Measurements from ENCODE around the gene ADPGK. TPM values are rescaled to one million over a fixed set of nuclear protein-coding genes. Genes with fewer than 3 reads are reported as not detected.
"Not testable (repeated sequence)": the region's sequence is repeated elsewhere in the genome, so short reads cannot be mapped to it uniquely, and the experiment has no call there.

The ADPGK gene
- total RNA-seq, 1 donor from 2014 or later, result 24.8 TPM

DNA sequence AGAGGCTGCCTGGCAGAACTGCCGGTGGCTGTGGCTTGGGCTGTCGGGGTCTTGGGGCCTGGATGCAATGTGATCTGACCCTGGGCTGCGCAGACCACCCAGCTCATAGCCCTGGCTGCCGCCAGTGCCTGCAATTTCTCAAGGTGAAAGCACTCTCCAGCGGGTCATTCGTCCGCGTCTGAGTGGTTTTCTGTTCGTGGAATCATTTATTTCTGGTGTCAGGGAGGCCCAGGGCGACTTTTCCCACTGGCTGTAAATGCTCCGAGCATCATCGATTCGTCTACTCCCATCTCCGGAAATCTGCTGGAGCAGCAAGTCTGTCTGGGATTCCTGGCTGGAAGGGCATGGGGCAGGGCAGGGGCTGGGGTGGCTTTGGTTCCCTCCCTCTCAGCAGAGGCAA lies 40.6 kb upstream of the ADPGK start:
- peaks cover 0 to 2% of the 10 kb centered on the region in 2 donors for H3K4me1 ChIP-seq
- no peaks in the 10 kb centered on the region for H3K9me3 ChIP-seq
- no peak overlapping the region for H3K27ac ChIP-seq
- DNase-seq (ENCODE audit: low spot score in 2 of 2), result no peak
- TF ChIP-seq, protein P1, sequence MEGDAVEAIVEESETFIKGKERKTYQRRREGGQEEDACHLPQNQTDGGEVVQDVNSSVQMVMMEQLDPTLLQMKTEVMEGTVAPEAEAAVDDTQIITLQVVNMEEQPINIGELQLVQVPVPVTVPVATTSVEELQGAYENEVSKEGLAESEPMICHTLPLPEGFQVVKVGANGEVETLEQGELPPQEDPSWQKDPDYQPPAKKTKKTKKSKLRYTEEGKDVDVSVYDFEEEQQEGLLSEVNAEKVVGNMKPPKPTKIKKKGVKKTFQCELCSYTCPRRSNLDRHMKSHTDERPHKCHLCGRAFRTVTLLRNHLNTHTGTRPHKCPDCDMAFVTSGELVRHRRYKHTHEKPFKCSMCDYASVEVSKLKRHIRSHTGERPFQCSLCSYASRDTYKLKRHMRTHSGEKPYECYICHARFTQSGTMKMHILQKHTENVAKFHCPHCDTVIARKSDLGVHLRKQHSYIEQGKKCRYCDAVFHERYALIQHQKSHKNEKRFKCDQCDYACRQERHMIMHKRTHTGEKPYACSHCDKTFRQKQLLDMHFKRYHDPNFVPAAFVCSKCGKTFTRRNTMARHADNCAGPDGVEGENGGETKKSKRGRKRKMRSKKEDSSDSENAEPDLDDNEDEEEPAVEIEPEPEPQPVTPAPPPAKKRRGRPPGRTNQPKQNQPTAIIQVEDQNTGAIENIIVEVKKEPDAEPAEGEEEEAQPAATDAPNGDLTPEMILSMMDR (IDR thresholded peaks at IDR 0.05), result no peak
- H3K36me3 ChIP-seq, result no peaks in the 10 kb centered on the region
- H3K27me3 ChIP-seq, result no peaks in the 10 kb centered on the region
- intact Hi-C loops (cut with DNase I), result no loop called here
- H3K4me3 ChIP-seq, result no peak overlapping the region

DNA sequence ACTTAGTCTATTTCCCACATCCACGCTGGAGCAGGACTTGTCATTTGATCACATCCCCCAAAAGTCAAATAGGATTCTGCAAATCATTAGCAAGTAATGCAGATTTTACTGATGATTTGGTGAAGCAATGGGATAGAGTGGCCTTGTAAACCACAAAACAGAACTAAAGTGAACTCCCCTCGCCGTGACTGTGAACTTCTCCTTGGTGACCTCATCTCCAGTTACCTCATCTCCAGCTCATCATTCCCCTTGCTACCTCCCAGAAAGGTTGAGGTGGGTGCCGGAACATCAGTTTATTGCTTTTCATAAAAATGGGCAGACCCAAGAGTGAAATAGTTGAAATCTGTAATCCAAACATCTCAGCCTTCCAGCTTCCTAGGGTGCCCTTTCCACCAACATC lies 36.7 kb upstream of the ADPGK start:
- no peaks in the 10 kb centered on the region for H3K27me3 ChIP-seq
- H3K9me3 ChIP-seq, result no peaks in the 10 kb centered on the region
- no peaks in the 10 kb centered on the region for H3K36me3 ChIP-seq
- H3K27ac ChIP-seq, result no peak overlapping the region
- TF ChIP-seq, protein P1 (IDR thresholded peaks at IDR 0.05), result no peak
- H3K4me1 ChIP-seq, result no peaks in the 10 kb centered on the region
- intact Hi-C loops (cut with DNase I), result no loop called here
- H3K4me3 ChIP-seq, result no peak overlapping the region
- DNase-seq (ENCODE audit: low spot score in 2 of 2), result no peak

DNA sequence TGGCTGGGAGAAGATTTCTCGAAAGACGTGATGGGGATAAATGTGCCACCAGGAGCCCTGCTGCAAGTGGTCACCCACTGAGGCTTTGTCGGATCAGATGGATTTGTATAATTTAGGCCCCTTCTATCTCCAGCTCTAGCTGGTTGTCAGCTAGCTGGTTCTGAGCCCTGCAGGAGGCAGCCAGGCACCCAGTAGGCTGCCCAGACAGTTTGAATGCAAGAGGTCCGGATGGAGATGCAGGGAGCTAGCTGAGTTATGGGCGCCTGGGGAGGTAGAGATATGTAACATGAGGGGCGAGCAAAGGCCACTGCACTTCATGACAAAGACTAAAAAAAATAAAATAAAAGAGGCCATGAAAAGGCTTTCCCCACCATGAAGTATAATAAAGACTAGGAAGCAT lies 35.1 kb upstream of the ADPGK start:
- no peak for DNase-seq (ENCODE audit: low spot score in 2 of 2)
- no peaks in the 10 kb centered on the region for H3K4me1 ChIP-seq
- H3K36me3 ChIP-seq, result no peaks in the 10 kb centered on the region
- H3K4me3 ChIP-seq, result no peak overlapping the region
- H3K27me3 ChIP-seq, result no peaks in the 10 kb centered on the region
- TF ChIP-seq, protein P1 (IDR thresholded peaks at IDR 0.05), result no peak
- no peak overlapping the region for H3K27ac ChIP-seq
- no peaks in the 10 kb centered on the region for H3K9me3 ChIP-seq
- intact Hi-C loops (cut with DNase I), result no loop called here

DNA sequence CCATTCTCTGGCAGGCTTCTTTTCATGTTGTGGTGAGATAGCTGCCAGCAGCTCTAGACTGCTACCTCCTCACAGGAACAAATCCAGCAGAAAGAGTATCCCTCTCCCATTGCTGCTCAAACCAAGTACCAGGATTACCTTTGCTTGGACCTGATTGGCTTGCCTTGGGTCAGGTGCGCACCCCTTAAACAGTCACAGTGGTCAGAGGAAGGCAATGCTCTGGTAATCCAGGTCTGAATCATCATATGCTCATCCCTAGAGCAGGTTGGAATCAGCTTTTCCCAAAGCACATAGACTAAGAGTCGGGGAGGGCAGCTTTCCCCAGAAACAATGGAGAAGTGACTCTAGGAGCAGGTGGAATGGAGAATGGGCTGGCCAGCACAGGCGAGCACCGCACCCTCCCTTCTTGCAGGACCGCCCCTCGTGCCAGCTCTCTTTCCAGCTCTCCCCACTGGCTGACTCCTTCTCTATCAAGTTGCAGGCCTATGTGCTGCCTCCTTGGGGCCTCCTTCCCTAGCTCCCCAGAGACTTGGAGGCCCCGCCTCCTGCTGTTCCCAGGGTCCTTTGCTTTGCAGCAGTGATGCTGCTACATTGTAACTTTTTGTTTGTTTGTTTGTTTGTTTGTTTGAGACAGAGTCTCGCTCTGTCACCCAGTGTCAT lies 29.9 kb upstream of the ADPGK start:
- DNase-seq (ENCODE audit: low spot score in 2 of 2), result no peak
- H3K4me3 ChIP-seq, result no peak overlapping the region
- H3K4me1 ChIP-seq, result no peaks in the 10 kb centered on the region
- no peaks in the 10 kb centered on the region for H3K9me3 ChIP-seq
- TF ChIP-seq, protein P1 (IDR thresholded peaks at IDR 0.05), result no peak
- no peaks in the 10 kb centered on the region for H3K36me3 ChIP-seq
- intact Hi-C loops (cut with DNase I), result no loop called here
- H3K27ac ChIP-seq, result no peak overlapping the region
- H3K27me3 ChIP-seq, result no peaks in the 10 kb centered on the region

DNA sequence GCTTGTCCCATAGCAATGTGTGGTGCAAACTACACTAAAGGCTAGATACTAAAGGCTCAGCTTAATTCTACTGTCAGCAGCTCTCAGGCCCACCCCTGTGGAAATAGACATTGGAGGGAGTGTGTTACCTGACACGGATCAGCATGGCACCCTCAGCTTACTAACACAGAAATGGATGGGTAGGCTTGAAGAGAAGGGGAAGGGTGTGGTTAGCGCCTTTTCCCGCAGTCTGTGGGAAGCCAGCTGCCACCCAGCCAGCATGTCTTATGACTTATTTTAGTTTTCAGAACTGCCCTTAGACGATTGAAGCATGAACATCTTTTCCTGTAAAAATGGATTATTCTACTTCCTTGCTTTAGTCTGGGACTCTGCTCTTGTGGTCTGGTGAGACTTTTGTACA lies 25.8 kb upstream of the ADPGK start:
- intact Hi-C loops (cut with DNase I), result no loop called here
- Histone ChIP-seq H3K9me3 (no peaks in the 10 kb centered on the region), H3K27me3 (no peaks in the 10 kb centered on the region), H3K4me3 (no peak overlapping the region), H3K27ac (no peak overlapping the region), H3K4me1 (no peaks in the 10 kb centered on the region), H3K36me3 (no peaks in the 10 kb centered on the region)
- DNase-seq (ENCODE audit: low spot score in 2 of 2), result no peak
- TF ChIP-seq, protein P1 (IDR thresholded peaks at IDR 0.05), result no peak

DNA sequence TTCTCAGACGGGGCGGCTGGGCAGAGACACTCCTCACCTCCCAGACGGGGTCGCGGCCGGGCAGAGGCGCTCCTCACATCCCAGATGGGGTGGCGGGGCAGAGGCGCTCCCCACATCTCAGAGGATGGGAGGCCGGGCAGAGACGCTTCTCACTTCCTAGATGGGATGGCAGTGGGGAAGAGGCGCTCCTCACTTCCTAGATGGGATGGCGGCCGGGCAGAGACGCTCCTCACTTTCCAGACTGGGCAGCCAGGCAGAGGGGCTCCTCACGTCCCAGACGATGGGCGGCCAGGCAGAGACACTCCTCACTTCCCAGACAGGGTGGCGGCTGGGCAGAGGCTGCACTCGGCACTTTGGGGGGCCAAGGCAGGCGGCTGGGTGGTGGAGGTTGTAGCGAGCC lies 23.8 kb upstream of the ADPGK start:
- H3K4me1 ChIP-seq; H3K36me3 ChIP-seq; H3K27ac ChIP-seq; intact Hi-C loops (cut with DNase I); H3K4me3 ChIP-seq; H3K27me3 ChIP-seq; DNase-seq (ENCODE audit: low spot score in 2 of 2); H3K9me3 ChIP-seq: not testable (repeated sequence)

All from ascending aorta (tissue), 2 donors.